IPS-18c (cell line): ENCODE measurements around the gene ADH7.
"Not testable (repeated sequence)": the region's sequence is repeated elsewhere in the genome, so short reads cannot be mapped to it uniquely, and the experiment has no call there.

Experiments
- H3K4me3 ChIP-seq: 2 replicates; pipeline ENCODE4 v1.7.0; 2013; ENCODE audit warnings: low read depth, mild to moderate bottlenecking, low read length, moderate library complexity; ENCODE audit not compliant: insufficient read depth
- H3K9me3 ChIP-seq: one replicate; pipeline ENCODE4 v1.6.1; 2013; ENCODE audit warnings: mild to moderate bottlenecking, low read length, moderate library complexity; ENCODE audit not compliant: control insufficient read depth, insufficient read depth

Gene ADH7

GRCh38 chr4:99436976-99437722 is 2.0 kb upstream of the ADH7 start:
- Histone ChIP-seq H3K9me3 (no peaks in the 10 kb centered on the region), H3K4me3 (no peak overlapping the region)

GRCh38 chr4:99436462-99436861 is 1.3 kb upstream of the ADH7 start:
- Histone ChIP-seq H3K4me3 (no peak overlapping the region), H3K9me3 (no peaks in the 10 kb centered on the region)

GRCh38 chr4:99430106-99430505 is 5.0 kb downstream of the ADH7 start:
- H3K9me3 ChIP-seq: no peaks in the 10 kb centered on the region
- H3K4me3 ChIP-seq: no peak overlapping the region

- no peak overlapping the region for H3K4me3 ChIP-seq
- H3K9me3 ChIP-seq: no peaks in the 10 kb centered on the region
Measured at GRCh38 chr4:99417125-99417524, 18.0 kb downstream of the ADH7 start.

GRCh38 chr4:99415762-99416161 is 19.4 kb downstream of the ADH7 start:
- H3K9me3 ChIP-seq, H3K4me3 ChIP-seq: not testable (repeated sequence)

GRCh38 chr4:99414902-99415301 is 20.2 kb downstream of the ADH7 start:
- H3K4me3 ChIP-seq, H3K9me3 ChIP-seq: not testable (repeated sequence)

GRCh38 chr4:99414401-99414800 is 20.7 kb downstream of the ADH7 start:
- Histone ChIP-seq H3K4me3 (no peak overlapping the region), H3K9me3 (no peaks in the 10 kb centered on the region)

- Histone ChIP-seq H3K4me3 (no peak overlapping the region), H3K9me3 (no peaks in the 10 kb centered on the region)
Measured at GRCh38 chr4:99413140-99413539, 22.0 kb downstream of the ADH7 start.

- no peak overlapping the region for H3K4me3 ChIP-seq
- H3K9me3 ChIP-seq: no peaks in the 10 kb centered on the region
Measured at GRCh38 chr4:99411041-99411440, 24.1 kb downstream of the ADH7 start.

- Histone ChIP-seq H3K9me3 (no peaks in the 10 kb centered on the region), H3K4me3 (no peak overlapping the region)
Measured at GRCh38 chr4:99410075-99410474, 25.1 kb downstream of the ADH7 start.

- Histone ChIP-seq H3K9me3 (no peaks in the 10 kb centered on the region), H3K4me3 (no peak overlapping the region)
Measured at GRCh38 chr4:99408346-99408745, 26.8 kb downstream of the ADH7 start.

GRCh38 chr4:99405433-99406115 is 29.6 kb downstream of the ADH7 start:
- Histone ChIP-seq H3K4me3 (no peak overlapping the region), H3K9me3 (no peaks in the 10 kb centered on the region)

- Histone ChIP-seq H3K4me3 (no peak overlapping the region), H3K9me3 (no peaks in the 10 kb centered on the region)
Measured at GRCh38 chr4:99404595-99405287, 30.4 kb downstream of the ADH7 start.

GRCh38 chr4:99403380-99404184 is 31.6 kb downstream of the ADH7 start:
- H3K4me3 ChIP-seq: no peak overlapping the region
- H3K9me3 ChIP-seq: no peaks in the 10 kb centered on the region

- Histone ChIP-seq H3K9me3 (no peaks in the 10 kb centered on the region), H3K4me3 (no peak overlapping the region)
Measured at GRCh38 chr4:99402765-99403164, 32.4 kb downstream of the ADH7 start.

- Histone ChIP-seq H3K4me3 (no peak overlapping the region), H3K9me3 (no peaks in the 10 kb centered on the region)
Measured at GRCh38 chr4:99400831-99401230, 34.3 kb downstream of the ADH7 start.

- Histone ChIP-seq H3K9me3 (no peaks in the 10 kb centered on the region), H3K4me3 (no peak overlapping the region)
Measured at GRCh38 chr4:99399017-99399416, 36.1 kb downstream of the ADH7 start.
